Prostate gland (tissue), 2 donors: Measurements from ENCODE around the gene TBL2.
"Not testable (repeated sequence)": the region's sequence is repeated elsewhere in the genome, so short reads cannot be mapped to it uniquely, and the experiment has no call there.

Source experiments
- POLR2A ChIP-seq: fragments of 450-650 bp; IDR thresholded peaks from one replicate; pipeline ENCODE4 v1.6.1; 2016; ENCODE audit warnings: antibody characterized with exemption, mild to moderate bottlenecking
- TF ChIP-seq, protein P1 (sequence below), 4 experiments: fragments of 200-600 bp in 2 of 4; fragments of 450-650 bp in 2 of 4; sonication (generic) in 2 of 4; IDR thresholded peaks; 1 replicate in 3 of 4; 2 replicates in 1 of 4; pipeline ENCODE4 v1.5.1; 2016 to 2019; ENCODE audit warnings: antibody characterized with exemption in 4 of 4, mild to moderate bottlenecking in 2 of 4, moderate library complexity in 2 of 4

DNA sequence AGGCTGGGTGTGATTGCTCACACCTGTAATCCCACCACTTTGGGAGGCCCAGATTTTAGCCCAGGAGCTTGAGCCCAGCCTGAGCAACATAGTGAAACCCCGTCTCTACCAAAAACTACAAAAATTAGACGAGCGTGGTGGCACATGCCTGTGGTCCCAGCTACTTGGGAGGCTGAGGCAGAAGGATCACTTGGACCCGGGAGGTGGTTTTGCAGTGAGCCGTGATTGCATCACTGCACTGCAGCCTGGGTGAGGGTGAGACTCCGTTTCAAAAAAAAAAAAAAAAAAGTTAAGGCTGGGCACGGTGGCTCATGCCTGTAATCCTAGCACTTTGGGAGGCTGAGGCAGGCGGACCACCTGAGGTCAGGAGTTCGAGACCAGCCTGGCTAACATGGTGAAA lies 2.6 kb upstream of the TBL2 start:
- TF ChIP-seq, protein P1, sequence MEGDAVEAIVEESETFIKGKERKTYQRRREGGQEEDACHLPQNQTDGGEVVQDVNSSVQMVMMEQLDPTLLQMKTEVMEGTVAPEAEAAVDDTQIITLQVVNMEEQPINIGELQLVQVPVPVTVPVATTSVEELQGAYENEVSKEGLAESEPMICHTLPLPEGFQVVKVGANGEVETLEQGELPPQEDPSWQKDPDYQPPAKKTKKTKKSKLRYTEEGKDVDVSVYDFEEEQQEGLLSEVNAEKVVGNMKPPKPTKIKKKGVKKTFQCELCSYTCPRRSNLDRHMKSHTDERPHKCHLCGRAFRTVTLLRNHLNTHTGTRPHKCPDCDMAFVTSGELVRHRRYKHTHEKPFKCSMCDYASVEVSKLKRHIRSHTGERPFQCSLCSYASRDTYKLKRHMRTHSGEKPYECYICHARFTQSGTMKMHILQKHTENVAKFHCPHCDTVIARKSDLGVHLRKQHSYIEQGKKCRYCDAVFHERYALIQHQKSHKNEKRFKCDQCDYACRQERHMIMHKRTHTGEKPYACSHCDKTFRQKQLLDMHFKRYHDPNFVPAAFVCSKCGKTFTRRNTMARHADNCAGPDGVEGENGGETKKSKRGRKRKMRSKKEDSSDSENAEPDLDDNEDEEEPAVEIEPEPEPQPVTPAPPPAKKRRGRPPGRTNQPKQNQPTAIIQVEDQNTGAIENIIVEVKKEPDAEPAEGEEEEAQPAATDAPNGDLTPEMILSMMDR (IDR thresholded peaks at IDR 0.05), result not testable (repeated sequence)
- TF ChIP-seq POLR2A, result not testable (repeated sequence)
